Measurements from ENCODE around the gene MVP.

The MVP gene

DNA sequence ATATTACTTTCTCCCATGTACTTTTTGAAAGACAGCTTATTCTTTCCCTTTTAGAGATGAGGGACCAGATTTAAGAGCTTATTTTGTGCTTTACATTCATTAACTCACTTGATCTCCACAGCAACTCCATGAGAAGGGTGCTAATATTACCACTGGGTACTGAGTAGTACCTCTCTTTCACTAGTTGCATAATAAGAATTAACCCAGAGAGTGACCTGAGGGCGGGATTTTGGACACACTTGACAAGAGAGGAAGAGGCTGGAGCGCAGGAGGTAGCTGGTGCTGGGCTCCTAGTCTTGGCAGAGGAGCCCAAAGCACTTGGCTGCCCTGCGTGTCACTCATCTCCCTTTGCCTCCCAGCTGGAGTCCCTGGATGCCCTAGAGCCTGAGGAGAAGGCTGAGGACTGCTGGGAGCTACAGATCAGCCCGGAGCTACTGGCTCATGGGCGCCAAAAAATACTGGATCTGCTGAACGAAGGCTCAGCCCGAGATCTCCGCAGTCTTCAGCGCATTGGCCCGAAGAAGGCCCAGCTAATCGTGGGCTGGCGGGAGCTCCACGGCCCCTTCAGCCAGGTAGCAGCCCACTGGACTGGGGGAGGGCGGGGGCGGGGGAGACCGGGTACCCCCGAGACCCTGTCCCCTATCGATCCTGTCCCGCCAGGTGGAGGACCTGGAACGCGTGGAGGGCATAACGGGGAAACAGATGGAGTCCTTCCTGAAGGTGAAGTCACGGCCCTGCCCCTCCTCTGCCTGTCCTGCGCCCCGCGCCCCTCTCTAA, 15.6 kb upstream of the MVP start:
- no peak for DNase-seq (ENCODE audit: low spot score)

DNA sequence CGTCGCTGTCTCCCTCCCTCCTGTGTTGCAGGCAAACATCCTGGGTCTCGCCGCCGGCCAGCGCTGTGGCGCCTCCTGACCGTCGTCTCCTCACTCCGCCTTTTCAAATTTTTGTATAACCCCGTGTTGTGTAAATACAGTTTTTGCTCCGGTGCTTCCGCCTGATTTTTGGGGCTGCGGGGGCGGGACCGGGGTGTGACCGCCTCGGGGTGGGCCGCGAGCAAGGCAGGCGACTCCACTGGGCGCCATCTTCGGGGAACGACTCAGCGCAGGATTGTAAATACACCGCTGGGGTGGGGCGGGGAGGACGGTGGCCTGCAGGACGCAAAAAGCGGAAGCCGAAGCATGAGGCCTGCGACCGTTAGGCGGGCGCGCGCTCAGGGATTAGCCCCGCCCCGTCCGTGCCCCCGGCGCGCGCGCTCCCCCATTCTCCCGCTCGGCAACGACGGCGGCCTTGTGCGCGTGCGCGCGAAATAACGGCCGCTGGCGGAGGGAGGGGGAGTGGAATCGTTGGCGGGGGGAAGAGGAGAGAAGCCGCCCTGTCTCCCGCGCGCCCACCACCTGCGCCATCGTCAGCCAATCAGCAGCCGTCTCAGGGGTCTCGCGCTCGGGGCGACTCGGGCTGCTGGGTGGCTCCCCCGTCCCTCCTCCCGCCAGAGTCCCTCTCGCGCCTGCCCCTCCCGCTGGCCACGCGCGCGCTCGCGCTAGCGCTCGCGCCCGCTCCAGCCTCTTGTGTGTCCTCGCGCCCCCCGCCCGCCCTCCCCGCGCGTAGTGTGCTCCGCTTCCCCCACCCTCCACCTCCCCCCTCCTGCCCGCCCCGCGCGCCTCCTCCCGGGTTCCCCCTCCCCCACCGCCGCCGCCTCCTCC, 14.8 kb upstream of the MVP start:
- peak; percentile 93 for DNase-seq (ENCODE audit: low spot score)

GRCh38 chr16:29806099-29806579, 14.1 kb upstream of the MVP start, which contains the start of gene MAZ:
MAZ (plus strand) TSS chr16:29806529; CDS start chr16:29806702, 173 bp downstream.
- peak; percentile 59 for DNase-seq (ENCODE audit: low spot score)

- DNase-seq (ENCODE audit: low spot score): no peak
These were observed 13.4 kb upstream of the MVP start for GRCh38 chr16:29806641-29807425.

GRCh38 chr16:29807426-29808218, 12.6 kb upstream of the MVP start:
- peak; percentile 87 for DNase-seq (ENCODE audit: low spot score)

DNA sequence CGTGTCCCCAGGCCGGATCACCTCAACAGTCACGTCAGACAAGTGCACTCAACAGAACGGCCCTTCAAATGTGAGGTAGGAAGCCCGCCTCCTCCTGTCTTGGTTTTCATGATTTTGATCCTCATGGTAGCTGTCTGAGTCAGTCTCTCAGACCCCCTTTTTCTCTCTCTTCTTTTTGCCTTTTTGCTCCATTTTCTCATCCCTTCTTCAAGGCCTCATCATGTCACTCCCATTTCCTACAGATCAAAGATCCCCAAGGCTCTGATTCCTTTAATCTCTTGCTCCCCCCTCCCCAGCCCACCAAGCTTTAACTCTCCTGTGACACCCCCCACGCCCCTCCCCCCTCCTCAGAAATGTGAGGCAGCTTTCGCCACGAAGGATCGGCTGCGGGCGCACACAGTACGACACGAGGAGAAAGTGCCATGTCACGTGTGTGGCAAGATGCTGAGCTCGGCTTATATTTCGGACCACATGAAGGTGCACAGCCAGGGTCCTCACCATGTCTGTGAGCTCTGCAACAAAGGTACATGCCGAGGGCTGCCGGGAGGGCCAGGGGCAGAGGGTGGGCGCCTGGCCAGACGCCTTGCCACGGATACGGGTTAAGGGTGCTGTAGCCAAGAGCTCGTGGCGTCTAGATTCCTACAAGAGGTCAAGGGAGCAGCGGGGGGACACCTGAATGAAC, 11.9 kb upstream of the MVP start:
- no peak for DNase-seq (ENCODE audit: low spot score)

GRCh38 chr16:29809031-29809747, 11.1 kb upstream of the MVP start:
- no peak for DNase-seq (ENCODE audit: low spot score)

- DNase-seq (ENCODE audit: low spot score): no peak
These were observed 10.2 kb upstream of the MVP start for GRCh38 chr16:29809850-29810698.

GRCh38 chr16:29810699-29811169, 9.5 kb upstream of the MVP start:
- no peak for DNase-seq (ENCODE audit: low spot score)

DNA sequence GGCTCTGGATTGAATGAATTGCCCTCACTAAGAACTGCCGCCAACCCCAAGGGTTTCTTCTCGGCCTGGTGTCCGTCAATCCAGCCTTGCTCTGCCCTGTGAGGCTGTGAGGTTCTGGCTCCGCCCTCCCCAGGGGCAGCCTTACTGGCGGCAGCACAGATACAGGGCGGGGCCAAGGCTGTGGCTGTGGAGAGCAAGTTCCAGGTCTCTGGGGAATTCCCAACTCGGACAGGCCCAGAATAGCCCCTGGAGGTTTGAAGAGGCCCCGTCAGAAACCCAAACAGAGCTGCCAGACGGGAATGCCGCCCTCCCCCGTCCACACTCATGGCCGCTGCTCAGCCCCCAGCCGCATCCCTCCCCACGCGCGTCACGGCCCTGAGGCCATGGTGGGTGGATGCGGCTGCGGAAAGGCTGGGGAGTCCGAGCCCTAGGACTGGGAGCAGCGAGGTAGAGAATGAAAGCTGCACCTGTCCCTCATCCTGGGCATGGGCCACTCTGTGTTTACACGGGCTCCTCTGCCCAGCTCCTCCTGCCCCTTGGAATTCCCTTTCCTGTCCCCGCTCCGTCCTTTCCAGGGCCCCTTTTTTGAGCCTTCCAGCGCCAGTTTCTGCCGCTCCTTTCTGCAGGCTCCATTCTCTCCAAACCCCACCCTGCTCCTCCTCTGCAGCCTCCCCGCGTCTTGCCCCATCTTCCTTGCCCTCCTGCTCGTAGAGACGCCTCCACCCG, 8.9 kb upstream of the MVP start:
- DNase-seq (ENCODE audit: low spot score): peak; percentile 94

DNA sequence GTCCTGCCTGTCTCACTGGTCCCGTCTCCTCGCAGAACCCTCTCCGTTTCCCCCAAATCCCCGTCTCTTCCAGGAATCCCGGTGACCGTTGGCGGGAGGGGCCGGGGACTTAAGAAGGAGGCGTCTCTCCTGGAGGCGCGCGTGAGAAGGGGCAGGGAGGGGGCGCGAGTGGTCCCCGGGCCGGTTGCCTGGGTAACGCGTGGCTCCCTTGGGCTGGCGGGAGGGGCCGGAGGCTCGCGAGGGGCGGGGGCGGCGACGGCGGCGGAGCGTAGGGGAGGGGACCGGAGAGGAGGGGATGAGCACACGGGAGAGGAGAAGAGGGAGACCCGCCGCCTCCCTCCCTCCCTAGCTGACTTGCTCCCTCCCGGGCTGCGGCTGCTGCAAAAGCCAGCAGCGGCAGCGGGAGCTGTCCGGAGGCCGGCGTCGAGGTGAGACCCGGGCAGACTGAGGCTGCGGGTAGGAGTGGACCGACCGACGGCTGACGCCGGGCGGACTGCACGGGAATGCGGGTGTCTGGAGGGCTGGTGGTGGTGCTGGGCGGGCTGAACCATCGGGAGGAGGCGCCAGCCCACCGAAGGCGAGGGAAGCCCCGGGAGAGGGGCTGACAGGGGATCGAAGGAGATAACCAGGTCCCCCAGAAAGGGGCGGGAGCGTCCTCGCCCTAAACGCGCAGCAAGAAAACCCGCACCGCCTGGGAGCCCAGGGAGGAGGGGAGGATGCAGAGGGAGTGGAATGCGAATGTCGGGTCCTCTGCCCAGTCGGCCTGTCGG, 8.2 kb upstream of the MVP start, which contains the start of gene PRRT2:
PRRT2 (plus strand) TSS at position 298 of the 770 bp plus-strand sequence. CDS start 862 bp downstream, outside the sequence.
- no peak for DNase-seq (ENCODE audit: low spot score)

- DNase-seq (ENCODE audit: low spot score): no peak
These were observed 7.3 kb upstream of the MVP start for GRCh38 chr16:29812754-29813643.

DNA sequence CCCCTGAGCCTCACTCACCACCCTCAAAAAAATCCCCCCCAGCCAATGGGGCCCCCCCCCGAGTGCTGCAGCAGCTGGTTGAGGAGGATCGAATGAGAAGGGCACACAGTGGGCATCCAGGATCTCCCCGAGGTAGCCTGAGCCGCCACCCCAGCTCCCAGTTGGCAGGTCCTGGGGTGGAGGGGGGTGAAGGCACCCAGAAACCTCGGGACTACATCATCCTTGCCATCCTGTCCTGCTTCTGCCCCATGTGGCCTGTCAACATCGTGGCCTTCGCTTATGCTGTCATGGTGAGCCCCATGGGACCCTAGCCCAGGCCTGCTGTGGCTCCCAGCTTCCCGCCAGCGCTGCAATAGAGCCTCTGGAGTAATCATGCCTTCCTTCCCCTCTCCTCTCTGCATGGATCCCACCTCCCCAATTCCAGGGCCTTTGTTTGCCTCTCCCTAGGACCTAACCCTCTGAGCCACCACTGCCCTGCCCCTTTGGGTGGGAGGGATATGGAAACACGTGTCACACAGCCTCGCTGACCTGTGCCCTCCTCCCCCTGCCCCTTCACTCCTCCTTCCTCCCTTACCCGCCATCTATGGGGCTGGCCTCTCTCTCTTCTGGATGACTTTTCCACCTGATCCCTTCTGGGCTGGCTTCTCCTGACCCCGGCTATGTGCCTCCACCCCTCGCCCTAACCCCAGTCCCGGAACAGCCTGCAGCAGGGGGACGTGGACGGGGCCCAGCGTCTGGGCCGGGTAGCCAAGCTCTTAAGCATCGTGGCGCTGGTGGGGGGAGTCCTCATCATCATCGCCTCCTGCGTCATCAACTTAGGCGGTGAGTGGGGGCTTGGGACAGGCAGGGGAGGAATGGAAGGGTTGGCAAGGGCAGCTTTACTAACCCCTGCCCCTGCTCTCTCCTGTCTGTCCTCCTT, 6.4 kb upstream of the MVP start:
- DNase-seq (ENCODE audit: low spot score): no peak

GRCh38 chr16:29814592-29814991, 5.7 kb upstream of the MVP start:
- no peak for DNase-seq (ENCODE audit: low spot score)

- no peak for DNase-seq (ENCODE audit: low spot score)
These were observed 5.1 kb upstream of the MVP start for GRCh38 chr16:29815032-29815721.

All from kidney capillary endothelial cell (primary cell).